IMR-90 (cell line): Measurements from ENCODE around the gene RAP1A. TPM values are rescaled to one million over a fixed set of nuclear protein-coding genes. Genes with fewer than 3 reads are reported as not detected.

ENCODE experiments used
- ATAC-seq: fragments of 200-7000 bp; cut with Tn5 transposase; 2 replicates; pipeline ENCODE4 v1.9.1; 2020; ENCODE audit warnings: low read depth, mild to moderate bottlenecking, moderate library complexity
- BruUV-seq: library from RNA; stranded (reverse); fragments of 400-500 nt; replicated peaks from 2 replicates; lab custom pipeline; 2021; lab: Mats Ljungman, UMichigan
- CTCF ChIA-PET: fragments of 300-600 bp; formaldehyde crosslinking; extraction: SDS; loops from one replicate; lab custom pipeline; 2021; ENCODE audit warnings: antibody characterized with exemption; lab: Yijun Ruan, JAX
- POLR2A ChIA-PET: fragments of 300-600 bp; sonication (Branson Sonifier 250); formaldehyde crosslinking; loops from one replicate; lab custom pipeline; 2022; ENCODE audit warnings: antibody characterized with exemption; ENCODE audit not compliant: unreplicated experiment; lab: Charles Lee
- DNase-seq: peaks from one replicate; pipeline ENCODE4 v3.0.0; 2013
- H2AFZ ChIP-seq: replicated peaks from 2 replicates; pipeline ENCODE3; 2013; ENCODE audit warnings: low read length, mild to moderate bottlenecking; ENCODE audit not compliant: poor library complexity
- H2AK5ac ChIP-seq: 2 replicates; pipeline ENCODE4 v1.6.1; 2013; ENCODE audit warnings: low read depth, low read length, inconsistent platforms
- H2AK9ac ChIP-seq: replicated peaks from 2 replicates; pipeline ENCODE3; 2013; ENCODE audit warnings: mild to moderate bottlenecking, low read depth, low read length, moderate library complexity; ENCODE audit not compliant: poor library complexity
- H2BK120ac ChIP-seq: 2 replicates; pipeline ENCODE4 v1.6.1; 2013; ENCODE audit warnings: low read depth, low read length, inconsistent platforms
- H2BK15ac ChIP-seq: 3 replicates; pipeline ENCODE4 v1.6.1; 2013; ENCODE audit warnings: low read depth, low read length, inconsistent platforms
- H2BK20ac ChIP-seq: 2 replicates; pipeline ENCODE4 v1.6.1; 2013; ENCODE audit warnings: low read depth, mild to moderate bottlenecking, inconsistent platforms, low read length, moderate library complexity
- H2BK5ac ChIP-seq: 2 replicates; pipeline ENCODE4 v1.6.1; 2013; ENCODE audit warnings: mild to moderate bottlenecking, low read depth, low read length, inconsistent platforms; ENCODE audit not compliant: poor library complexity, severe bottlenecking
- H3K14ac ChIP-seq: replicated peaks from 2 replicates; pipeline ENCODE4 v1.6.1; 2013; ENCODE audit warnings: low read depth, low read length, inconsistent platforms
- H3K18ac ChIP-seq: 2 replicates; pipeline ENCODE4 v1.6.1; 2013; ENCODE audit warnings: low read depth, low read length, control low read depth
- H3K23ac ChIP-seq: 2 replicates; pipeline ENCODE4 v1.6.1; 2013; ENCODE audit warnings: low read depth, low read length, inconsistent platforms
- H3K27ac ChIP-seq: 2 replicates; pipeline ENCODE4 v1.5.1; 2013; ENCODE audit warnings: mild to moderate bottlenecking, control low read depth, low read length; ENCODE audit not compliant: insufficient read depth
- H3K27me3 ChIP-seq: 2 replicates; pipeline ENCODE4 v1.6.1; 2013; ENCODE audit warnings: low read length; ENCODE audit not compliant: control insufficient read depth, insufficient read depth
- H3K36me3 ChIP-seq: 2 replicates; pipeline ENCODE4 v1.6.1; 2013; ENCODE audit warnings: low read length, mixed read lengths; ENCODE audit not compliant: control insufficient read depth, insufficient read depth
- H3K4ac ChIP-seq: 2 replicates; pipeline ENCODE4 v1.6.1; 2013; ENCODE audit warnings: low read depth, low read length, inconsistent platforms
- H3K4me1 ChIP-seq: 2 replicates; pipeline ENCODE4 v1.6.1; 2013; ENCODE audit warnings: low read length, mixed read lengths; ENCODE audit not compliant: control insufficient read depth, insufficient read depth
- H3K4me2 ChIP-seq: 2 replicates; pipeline ENCODE4 v1.6.1; 2013; ENCODE audit warnings: low read depth, mild to moderate bottlenecking, control low read depth, low read length, moderate library complexity
- H3K4me3 ChIP-seq: 2 replicates; pipeline ENCODE4 v1.5.1; 2013; ENCODE audit warnings: low read depth, mild to moderate bottlenecking, control low read depth, low read length, moderate library complexity; ENCODE audit not compliant: insufficient read depth
- H3K56ac ChIP-seq: 2 replicates; pipeline ENCODE4 v1.6.1; 2013; ENCODE audit warnings: low read length, inconsistent platforms; ENCODE audit not compliant: insufficient read depth; ENCODE audit errors: extremely low read depth
- H3K79me1 ChIP-seq, 2 experiments: 2 replicates each; pipeline ENCODE4 v1.6.1; 2013; ENCODE audit warnings: low read length in 2 of 2, inconsistent platforms in 1 of 2, low read depth in 1 of 2
- H3K9ac ChIP-seq: 2 replicates; pipeline ENCODE4 v1.6.1; 2013; ENCODE audit warnings: low read depth, low read length, control low read depth
- H3K9me1 ChIP-seq: 2 replicates; pipeline ENCODE4 v1.6.1; 2013; ENCODE audit warnings: low read length, inconsistent platforms; ENCODE audit not compliant: insufficient read depth
- H3K9me3 ChIP-seq: 2 replicates; pipeline ENCODE4 v1.6.1; 2013; ENCODE audit warnings: low read length; ENCODE audit not compliant: control insufficient read depth, insufficient read depth
- H4K20me1 ChIP-seq: 2 replicates; pipeline ENCODE4 v1.6.1; 2013; ENCODE audit warnings: low read length, inconsistent platforms; ENCODE audit not compliant: insufficient read depth
- H4K5ac ChIP-seq: 2 replicates; pipeline ENCODE4 v1.6.1; 2013; ENCODE audit warnings: mild to moderate bottlenecking, low read depth, low read length, control low read depth
- H4K8ac ChIP-seq, 2 experiments: 2 replicates each; pipeline ENCODE4 v1.6.1; 2013; ENCODE audit warnings: low read depth in 2 of 2, low read length in 2 of 2, control low read depth in 1 of 2, inconsistent platforms in 1 of 2
- H4K91ac ChIP-seq: 2 replicates; pipeline ENCODE4 v1.6.1; 2013; ENCODE audit warnings: low read depth, low read length, inconsistent platforms; ENCODE audit not compliant: insufficient read depth
- BHLHE40 ChIP-seq: fragments of 150-350 bp; IDR thresholded peaks from 2 replicates; pipeline ENCODE4 v1.6.1; 2016; ENCODE audit warnings: mild to moderate bottlenecking, low read depth, low read length
- CEBPB ChIP-seq: IDR thresholded peaks from 2 replicates; pipeline ENCODE4 v1.6.1; 2012; ENCODE audit warnings: low read depth, low read length, improper control_type of control experiment
- CHD1 ChIP-seq: IDR thresholded peaks from 2 replicates; pipeline ENCODE4 v1.6.1; 2012; ENCODE audit warnings: low read depth, low read length, improper control_type of control experiment
- FOS ChIP-seq: fragments of 150-350 bp; IDR thresholded peaks from 2 replicates; pipeline ENCODE4 v1.6.1; 2016; ENCODE audit warnings: low read depth, low read length
- MAFK ChIP-seq: IDR thresholded peaks from 2 replicates; pipeline ENCODE4 v1.6.1; 2012; ENCODE audit warnings: low read depth, low read length, improper control_type of control experiment
- MAZ ChIP-seq: IDR thresholded peaks from 2 replicates; pipeline ENCODE4 v1.6.1; 2012; ENCODE audit warnings: low read depth, mild to moderate bottlenecking, low read length, improper control_type of control experiment, moderate library complexity, borderline replicate concordance
- MXI1 ChIP-seq: IDR thresholded peaks from 2 replicates; pipeline ENCODE4 v1.6.1; 2012; ENCODE audit warnings: low read depth, mild to moderate bottlenecking, low read length, moderate library complexity, borderline replicate concordance
- NFE2L2 ChIP-seq: fragments of 150-350 bp; IDR thresholded peaks from 2 replicates; pipeline ENCODE4 v1.6.1; 2016; ENCODE audit warnings: low read depth, mild to moderate bottlenecking, low read length
- POLR2A ChIP-seq: IDR thresholded peaks from 2 replicates; pipeline ENCODE4 v1.6.1; 2012; ENCODE audit warnings: mild to moderate bottlenecking, low read depth, low read length
- RAD21 ChIP-seq: IDR thresholded peaks from 2 replicates; pipeline ENCODE4 v1.6.1; 2012; ENCODE audit warnings: low read length, improper control_type of control experiment
- RCOR1 ChIP-seq: IDR thresholded peaks from 2 replicates; pipeline ENCODE4 v1.6.1; 2012; ENCODE audit warnings: mild to moderate bottlenecking, low read length, improper control_type of control experiment; ENCODE audit not compliant: insufficient replicate concordance
- RFX5 ChIP-seq: IDR thresholded peaks from 2 replicates; pipeline ENCODE4 v1.8.0; 2012; ENCODE audit warnings: low read depth, mild to moderate bottlenecking, low read length, moderate library complexity
- SMC3 ChIP-seq: fragments of 150-350 bp; IDR thresholded peaks from 2 replicates; pipeline ENCODE4 v1.6.1; 2016; ENCODE audit warnings: low read depth, mild to moderate bottlenecking, antibody characterized with exemption, low read length, moderate library complexity
- WGBS, 2 experiments: methylation state at CpG; one replicate each; pipeline versions ENCODE4 v1.1.5 to v1.1.7; 2013; ENCODE audit warnings: missing lambda C conversion rate in 2 of 2; ENCODE audit not compliant: insufficient read length in 1 of 2; ENCODE audit errors: extremely low coverage in 2 of 2; 5-methylcytosine and 5-hydroxymethylcytosine counted together
- dilution Hi-C: fragments of 300-500 bp; cut with HindIII; formaldehyde crosslinking; loops from one replicate; pipeline ENCODE4 v1.14.3; 2018; ENCODE audit warnings: low sequenced_read_pairs; ENCODE audit not compliant: unreplicated experiment
- in situ Hi-C: fragments of 300-500 bp; cut with MboI; formaldehyde crosslinking; loops from 3 replicates; pipeline ENCODE4 v1.14.3; 2019; ENCODE audit warnings: low sequenced_read_pairs, inconsistent platforms, mixed read lengths
- intact Hi-C: fragments of 100-400 bp; cut with micrococcal nuclease; formaldehyde crosslinking; loops from 2 replicates; pipeline ENCODE4 v1.10.0; 2022
- polyA plus RNA-seq, 3 experiments: library from polyadenylated mRNA; depleted of rRNA; stranded (reverse); fragments of >200 nt; gene quantifications; 2 replicates each; pipeline ENCODE4 v1.2.3, GENCODE V29; 2012; ENCODE audit warnings: low replicate concordance in 1 of 3
- total RNA-seq: library from RNA; depleted of rRNA; stranded (reverse); fragments of >200 nt; gene quantifications from 2 replicates; pipeline ENCODE4 v1.2.3, GENCODE V29; 2012
- TF ChIP-seq, protein P1 (sequence below): conservative IDR thresholded peaks from 2 replicates; pipeline ENCODE4 v1.5.1; 2012; ENCODE audit warnings: mild to moderate bottlenecking, low read depth, low read length, improper control_type of control experiment
- TF ChIP-seq, protein P2 (sequence below): fragments of 150-350 bp; IDR thresholded peaks from 2 replicates; pipeline ENCODE4 v1.6.1; 2016; ENCODE audit warnings: low read depth, mild to moderate bottlenecking, low read length, moderate library complexity, borderline replicate concordance
- TF ChIP-seq, protein P3 (sequence below): fragments of 150-350 bp; IDR thresholded peaks from 2 replicates; pipeline ENCODE4 v1.6.1; 2017; ENCODE audit warnings: mild to moderate bottlenecking, antibody characterized with exemption, low read length, low read depth

RAP1A gene
- total and polyA plus RNA-seq, 2 of the 4 experiments (the other 2 are of a cell fraction): 18.1 to 43.6 TPM

DNA sequence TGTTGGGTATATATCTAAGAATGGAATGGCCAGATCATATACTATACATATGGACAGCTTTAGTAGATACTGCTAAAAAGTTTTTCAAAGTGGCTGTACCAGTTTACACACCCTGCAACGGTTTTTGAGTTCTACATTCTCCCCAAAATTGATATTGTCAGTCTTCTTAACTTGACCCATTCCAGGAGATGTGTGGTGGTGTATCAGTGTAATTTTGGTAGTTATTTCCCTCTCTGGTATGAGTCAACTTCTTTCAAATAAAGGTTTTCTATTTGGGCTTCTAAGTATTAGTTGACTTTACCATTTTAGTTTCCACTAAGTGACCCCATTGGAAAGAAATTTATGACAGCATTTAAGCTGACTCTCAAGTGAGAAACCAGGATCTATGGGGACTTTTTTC lies 90.4 kb downstream of the RAP1A start:
- Histone ChIP-seq H3K4me1 (peaks cover 7% of the 10 kb centered on the region), H4K5ac (peak overlapping the region; percentile 17; the same call in 1 of the 2 replicates), H3K27me3 (no peaks in the 10 kb centered on the region), H3K9me1 (0 out of 2 replicates have a peak, but pooled peaks cover 7% of the 10 kb centered on the region), H3K27ac (peak overlapping the region; percentile 55; the same call in 1 of the 2 replicates), H3K9me3 (no peaks in the 10 kb centered on the region), H2BK5ac (peak overlapping the region; percentile 73), H3K56ac (no peak overlapping the region), H4K20me1 (no peaks in the 10 kb centered on the region), H3K4ac (no peak overlapping the region), H2AFZ (no peak overlapping the region), H4K8ac (no peak overlapping the region), H3K79me1 (peaks cover 0 to 23% of the 10 kb centered on the region in 2 experiments; a peak in 2 of 4 replicates), H3K23ac (no peak overlapping the region), H4K91ac (peak overlapping the region; percentile 38; the same call in 1 of the 2 replicates), H3K9ac (no peak overlapping the region), H3K4me3 (no peak overlapping the region), H2AK9ac (no peak overlapping the region), H3K14ac (no peak overlapping the region), H2AK5ac (no peak overlapping the region), H3K18ac (peak overlapping the region; percentile 77; the same call in 1 of the 2 replicates), H2BK120ac (no peak overlapping the region), H3K36me3 (0 out of 2 replicates have a peak, but pooled peaks cover 2% of the 10 kb centered on the region), H3K4me2 (peak overlapping the region; percentile 29), H2BK20ac (0 out of 2 replicates have a peak overlapping the region, but pooled peaks have one; percentile 5), H2BK15ac (0 out of 3 replicates have a peak overlapping the region, but pooled peaks have one; percentile 78)
- TF ChIP-seq FOS (no peak), SMC3 (no peak), MAZ (no peak), RFX5 (no peak), MXI1 (no peak), MAFK (no peak), CEBPB (no peak), BHLHE40 (no peak), RCOR1 (no peak), CHD1 (no peak), POLR2A (no peak), RAD21 (no peak), NFE2L2 (no peak)
- TF ChIP-seq, protein P1, sequence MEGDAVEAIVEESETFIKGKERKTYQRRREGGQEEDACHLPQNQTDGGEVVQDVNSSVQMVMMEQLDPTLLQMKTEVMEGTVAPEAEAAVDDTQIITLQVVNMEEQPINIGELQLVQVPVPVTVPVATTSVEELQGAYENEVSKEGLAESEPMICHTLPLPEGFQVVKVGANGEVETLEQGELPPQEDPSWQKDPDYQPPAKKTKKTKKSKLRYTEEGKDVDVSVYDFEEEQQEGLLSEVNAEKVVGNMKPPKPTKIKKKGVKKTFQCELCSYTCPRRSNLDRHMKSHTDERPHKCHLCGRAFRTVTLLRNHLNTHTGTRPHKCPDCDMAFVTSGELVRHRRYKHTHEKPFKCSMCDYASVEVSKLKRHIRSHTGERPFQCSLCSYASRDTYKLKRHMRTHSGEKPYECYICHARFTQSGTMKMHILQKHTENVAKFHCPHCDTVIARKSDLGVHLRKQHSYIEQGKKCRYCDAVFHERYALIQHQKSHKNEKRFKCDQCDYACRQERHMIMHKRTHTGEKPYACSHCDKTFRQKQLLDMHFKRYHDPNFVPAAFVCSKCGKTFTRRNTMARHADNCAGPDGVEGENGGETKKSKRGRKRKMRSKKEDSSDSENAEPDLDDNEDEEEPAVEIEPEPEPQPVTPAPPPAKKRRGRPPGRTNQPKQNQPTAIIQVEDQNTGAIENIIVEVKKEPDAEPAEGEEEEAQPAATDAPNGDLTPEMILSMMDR: no peak
- TF ChIP-seq, protein P2, sequence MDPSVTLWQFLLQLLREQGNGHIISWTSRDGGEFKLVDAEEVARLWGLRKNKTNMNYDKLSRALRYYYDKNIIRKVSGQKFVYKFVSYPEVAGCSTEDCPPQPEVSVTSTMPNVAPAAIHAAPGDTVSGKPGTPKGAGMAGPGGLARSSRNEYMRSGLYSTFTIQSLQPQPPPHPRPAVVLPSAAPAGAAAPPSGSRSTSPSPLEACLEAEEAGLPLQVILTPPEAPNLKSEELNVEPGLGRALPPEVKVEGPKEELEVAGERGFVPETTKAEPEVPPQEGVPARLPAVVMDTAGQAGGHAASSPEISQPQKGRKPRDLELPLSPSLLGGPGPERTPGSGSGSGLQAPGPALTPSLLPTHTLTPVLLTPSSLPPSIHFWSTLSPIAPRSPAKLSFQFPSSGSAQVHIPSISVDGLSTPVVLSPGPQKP: no peak
- TF ChIP-seq, protein P3, sequence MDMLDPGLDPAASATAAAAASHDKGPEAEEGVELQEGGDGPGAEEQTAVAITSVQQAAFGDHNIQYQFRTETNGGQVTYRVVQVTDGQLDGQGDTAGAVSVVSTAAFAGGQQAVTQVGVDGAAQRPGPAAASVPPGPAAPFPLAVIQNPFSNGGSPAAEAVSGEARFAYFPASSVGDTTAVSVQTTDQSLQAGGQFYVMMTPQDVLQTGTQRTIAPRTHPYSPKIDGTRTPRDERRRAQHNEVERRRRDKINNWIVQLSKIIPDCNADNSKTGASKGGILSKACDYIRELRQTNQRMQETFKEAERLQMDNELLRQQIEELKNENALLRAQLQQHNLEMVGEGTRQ: no peak
- ATAC-seq (no peak; the same call in 1 of the 2 replicates), DNase-seq (peak; percentile 19)
- WGBS, 2 experiments: no CpG with 5 or more reads among the region's 1 CpG
- in situ Hi-C loops: no loop called here
- no TSS peak for BruUV-seq
- dilution Hi-C loops: no loop called here
- ChIA-PET CTCF (interaction anchor here (1.0 to 1.3 kb wide), 2 partner anchors 202 to 228 kb away, joined by 3 to 6 read pairs; no protein-coding TSS in a partner anchor), POLR2A (no interaction called here)
- intact Hi-C loops: no loop called here
